GM18951 (cell line): ENCODE results near the gene PPWD1.
A peak's percentile ranks its signal among the peaks of the same experiment; 100 is the strongest.
"Not testable (repeated sequence)": the region's sequence is repeated elsewhere in the genome, so short reads cannot be mapped to it uniquely, and the experiment has no call there.

Experiments used
- POLR2A ChIP-seq: IDR thresholded peaks from 4 replicates; pipeline ENCODE4 v1.6.1; 2011; ENCODE audit warnings: mild to moderate bottlenecking; ENCODE audit not compliant: insufficient read length, insufficient read depth; ENCODE audit errors: extremely low read depth
- in situ Hi-C: fragments of 300-500 bp; cut with MboI; formaldehyde crosslinking; loops from one replicate; pipeline ENCODE4 v1.12.0; 2022; ENCODE audit warnings: low sequenced_read_pairs, mixed read lengths, inconsistent platforms; ENCODE audit not compliant: unreplicated experiment

Gene PPWD1

DNA sequence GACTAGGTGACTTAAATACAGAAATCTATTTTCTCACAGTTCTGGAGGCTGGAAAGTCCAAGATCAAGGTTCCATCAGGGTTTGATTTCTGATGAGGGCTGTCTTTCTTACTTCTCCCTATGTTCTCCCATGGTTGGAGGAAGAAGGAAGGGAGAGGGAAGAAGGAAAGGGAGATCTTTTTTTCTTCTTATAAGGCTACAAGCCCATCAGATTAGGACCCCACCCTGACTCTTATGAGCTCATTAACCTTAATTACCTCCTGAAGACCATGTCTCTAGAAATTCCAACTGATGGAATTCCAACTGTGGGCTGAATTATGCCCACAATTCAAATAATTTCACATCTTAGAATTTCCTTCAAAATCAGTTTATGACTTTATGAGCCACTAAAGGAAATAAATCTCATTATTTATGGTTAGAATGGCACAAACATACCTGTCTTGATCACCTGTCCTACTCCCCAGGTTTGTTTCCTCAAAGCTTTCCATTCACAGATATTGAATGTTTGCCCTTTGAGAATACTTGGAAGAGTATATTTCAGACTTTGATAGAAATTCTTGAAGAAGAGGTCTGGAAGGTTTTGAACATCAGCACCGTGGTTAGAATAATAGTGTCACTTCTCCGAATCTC lies 7.6 kb downstream of the PPWD1 start:
- in situ Hi-C loops: no loop called here
- no peak for TF ChIP-seq POLR2A

DNA sequence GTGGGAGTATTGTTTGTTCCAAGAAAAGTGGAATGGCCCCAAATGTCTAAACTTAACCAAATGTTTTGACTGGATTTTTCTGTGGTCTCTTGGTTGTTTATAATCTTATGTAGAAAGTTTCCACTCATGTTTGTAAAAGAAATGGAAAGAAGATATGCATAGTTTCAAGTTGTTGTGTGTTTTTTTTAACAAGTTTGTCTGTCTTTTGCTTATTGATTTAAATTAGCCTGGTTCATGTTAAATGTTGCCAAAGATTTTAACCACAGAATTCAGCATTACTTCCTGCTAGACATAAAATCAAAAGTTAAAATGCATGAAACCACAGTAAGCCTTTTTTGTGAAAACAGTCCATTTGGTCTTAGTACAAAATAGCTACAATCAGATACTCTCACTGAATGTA lies 14.0 kb downstream of the PPWD1 start:
- TF ChIP-seq POLR2A: no peak
- in situ Hi-C loops: no loop called here

DNA sequence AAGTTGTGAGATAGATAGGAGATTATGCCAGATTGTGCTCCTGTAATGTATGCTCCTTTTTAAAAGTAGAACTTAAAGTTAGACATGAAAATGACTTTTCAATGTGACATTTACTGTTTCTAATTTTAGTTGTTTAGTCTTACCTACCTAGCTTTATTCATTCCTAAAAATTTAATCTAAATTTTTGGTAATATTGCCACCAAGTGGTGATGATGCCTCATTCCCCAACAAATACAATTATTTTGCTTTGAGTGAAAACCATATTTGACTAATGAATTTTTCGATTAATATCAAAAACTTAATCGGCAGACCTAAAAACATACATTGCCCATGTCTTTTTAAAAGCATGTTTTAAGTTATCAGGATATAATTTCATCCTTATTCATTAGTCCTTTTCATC lies 25.6 kb downstream of the PPWD1 start:
- TF ChIP-seq POLR2A: no peak
- in situ Hi-C loops: no loop called here

DNA sequence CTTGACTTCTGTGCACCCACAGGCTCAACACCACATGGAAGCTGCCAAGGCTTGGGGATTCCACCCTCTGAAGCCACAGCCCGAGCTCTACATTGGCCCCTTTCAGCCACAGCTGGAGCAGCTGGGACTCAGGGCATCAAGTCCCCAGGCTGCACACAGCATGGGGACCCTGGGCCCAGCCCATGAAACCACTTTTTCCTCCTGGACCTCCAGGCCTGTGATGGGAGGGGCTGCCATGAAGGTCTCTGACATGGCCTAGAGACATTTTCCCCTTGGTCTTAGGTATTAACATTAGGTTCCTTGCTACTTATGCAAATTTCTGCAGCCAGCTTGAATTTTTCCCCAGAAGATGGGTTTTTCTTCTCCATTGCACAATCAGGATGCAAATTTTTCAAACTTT lies 38.7 kb downstream of the PPWD1 start:
- in situ Hi-C loops: not testable (repeated sequence)

DNA sequence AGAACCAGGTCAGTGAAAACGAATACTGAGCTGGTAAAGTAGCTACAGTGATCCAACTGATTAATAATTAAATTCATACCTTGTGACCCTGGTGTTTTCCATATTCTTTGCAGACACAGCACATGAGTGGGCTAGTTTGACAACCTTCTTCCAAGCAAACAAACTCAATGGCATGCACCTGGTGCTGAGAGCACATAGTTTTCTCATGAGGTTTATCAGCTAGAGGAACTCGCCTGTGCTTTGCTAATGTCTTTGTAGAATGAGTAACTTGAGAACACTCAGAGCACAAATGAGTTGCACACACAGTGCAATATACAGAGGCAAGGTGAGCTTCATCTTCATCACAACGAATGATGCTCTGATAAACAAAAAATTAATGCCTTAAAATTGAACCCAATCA lies 48.4 kb downstream of the PPWD1 start:
- TF ChIP-seq POLR2A: no peak
- in situ Hi-C loops: no loop called here

DNA sequence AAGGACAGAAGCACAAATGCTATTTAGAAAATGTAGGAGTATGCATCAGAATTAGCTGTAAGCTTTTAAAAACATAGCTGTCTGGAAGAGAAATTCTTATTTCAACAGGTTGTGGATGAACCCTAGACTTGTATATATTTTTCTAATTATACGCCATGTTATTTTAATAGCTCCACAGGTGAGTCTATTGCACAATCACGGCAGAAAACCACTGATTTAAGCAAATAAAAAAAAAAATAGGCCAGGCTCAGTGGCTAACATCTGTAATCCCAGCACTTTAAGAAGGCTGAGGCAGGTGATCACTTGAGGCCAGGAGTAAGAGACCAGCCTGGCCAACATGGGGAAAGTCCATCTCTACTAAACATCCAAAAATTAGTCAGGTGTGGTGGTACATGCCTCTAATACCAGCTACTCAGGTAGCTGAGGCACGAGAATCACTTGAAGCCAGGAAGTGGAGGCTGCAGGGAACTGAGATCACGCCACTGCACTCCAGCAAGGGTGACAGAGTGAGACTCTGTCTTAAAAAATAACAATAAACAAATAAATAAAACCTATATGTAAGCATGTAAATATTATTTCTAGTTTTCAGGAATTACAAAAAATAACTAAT lies 49.3 kb downstream of the PPWD1 start:
- no peak for TF ChIP-seq POLR2A
- in situ Hi-C loops: no loop called here

DNA sequence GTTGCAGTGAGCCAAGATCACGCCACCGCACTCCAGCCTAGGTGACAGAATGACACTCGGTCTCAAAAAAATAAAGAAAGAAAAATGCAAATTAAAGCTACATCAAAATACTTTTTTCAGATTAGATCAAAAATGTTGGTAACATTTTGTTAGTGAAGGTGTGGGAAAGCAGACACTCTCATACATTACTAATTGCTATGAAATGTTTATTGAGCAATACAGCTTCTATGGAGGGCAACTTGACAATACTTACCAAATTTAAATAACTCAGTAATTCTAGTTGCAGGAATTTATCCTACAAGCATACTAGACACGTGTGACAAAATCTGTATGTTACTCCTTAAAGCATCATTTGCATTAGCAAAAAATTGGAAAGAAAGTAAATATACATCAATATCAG lies 56.9 kb downstream of the PPWD1 start:
- no peak for TF ChIP-seq POLR2A
- in situ Hi-C loops: no loop called here

DNA sequence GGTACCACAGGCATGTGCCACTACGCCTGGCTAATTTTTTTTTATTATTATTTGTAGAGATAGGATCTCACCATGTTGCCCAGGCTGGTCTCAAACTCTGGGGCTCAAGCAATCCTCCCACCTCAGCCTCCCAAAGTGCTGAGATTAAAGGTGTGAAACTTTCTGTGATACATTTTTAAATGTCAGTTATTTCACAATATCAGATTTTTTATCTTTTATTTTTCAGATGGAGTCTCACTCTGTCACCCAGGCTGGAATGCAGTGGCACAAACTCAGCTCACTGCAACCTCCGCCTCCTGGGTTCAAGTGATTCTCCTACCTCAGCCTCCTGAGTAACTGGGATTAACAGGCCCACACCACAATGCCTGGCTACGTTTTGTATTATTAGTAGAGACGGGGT lies 58.9 kb downstream of the PPWD1 start:
- in situ Hi-C loops: not testable (repeated sequence)

DNA sequence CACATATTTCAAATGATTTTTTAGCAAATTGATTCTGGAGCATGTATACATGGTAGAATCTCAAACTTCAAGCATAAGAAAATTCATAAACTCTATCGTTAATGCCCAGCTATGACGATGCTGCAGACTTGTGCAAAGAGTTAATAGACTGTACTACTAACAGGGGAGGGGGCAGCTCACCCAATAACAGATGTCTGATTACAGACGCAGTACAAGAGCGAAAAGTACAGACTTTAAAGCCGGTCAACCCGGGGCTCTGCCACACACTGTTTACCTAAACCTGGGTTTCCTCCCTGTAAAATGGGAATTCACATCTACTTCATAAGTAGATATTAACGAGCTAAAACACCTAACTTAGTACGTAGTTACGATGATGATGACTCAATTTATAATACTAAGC lies 60.4 kb downstream of the PPWD1 start:
- no peak for TF ChIP-seq POLR2A
- in situ Hi-C loops: no loop called here

DNA sequence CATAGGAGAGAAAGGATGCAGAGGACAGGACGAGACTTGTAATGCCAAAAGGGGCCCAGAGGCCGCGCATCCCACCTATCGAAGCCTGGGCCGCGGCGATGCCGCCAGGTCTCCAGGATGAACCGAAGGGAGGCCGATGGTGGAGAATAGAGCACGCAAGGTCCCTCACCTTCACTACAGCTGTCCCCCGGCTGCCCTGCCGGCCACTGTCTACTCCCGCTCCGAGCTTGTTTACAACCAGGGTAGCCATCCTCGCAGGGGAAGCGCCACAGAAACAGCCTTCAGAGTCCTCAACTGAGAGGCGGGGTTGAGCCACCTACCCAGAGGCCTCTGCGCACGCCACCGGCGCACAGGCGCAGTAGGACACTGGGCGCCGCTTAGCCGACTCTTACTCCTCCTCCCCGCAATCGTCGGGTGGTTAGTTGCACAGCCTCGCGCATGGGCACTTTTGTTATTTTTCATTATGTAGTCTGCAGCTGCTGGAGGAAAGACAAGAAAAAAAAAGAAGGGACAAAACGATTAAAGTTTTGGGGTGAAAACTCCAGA lies 61.0 kb downstream of the PPWD1 start, which contains the start of gene TRIM23:
Gene TRIM23 (minus strand): TSS at position 309 of the 546 bp plus-strand sequence. CDS start 59 bp downstream, at position 250.
- peak; percentile 71 for TF ChIP-seq POLR2A
- in situ Hi-C loops: no loop called here

DNA sequence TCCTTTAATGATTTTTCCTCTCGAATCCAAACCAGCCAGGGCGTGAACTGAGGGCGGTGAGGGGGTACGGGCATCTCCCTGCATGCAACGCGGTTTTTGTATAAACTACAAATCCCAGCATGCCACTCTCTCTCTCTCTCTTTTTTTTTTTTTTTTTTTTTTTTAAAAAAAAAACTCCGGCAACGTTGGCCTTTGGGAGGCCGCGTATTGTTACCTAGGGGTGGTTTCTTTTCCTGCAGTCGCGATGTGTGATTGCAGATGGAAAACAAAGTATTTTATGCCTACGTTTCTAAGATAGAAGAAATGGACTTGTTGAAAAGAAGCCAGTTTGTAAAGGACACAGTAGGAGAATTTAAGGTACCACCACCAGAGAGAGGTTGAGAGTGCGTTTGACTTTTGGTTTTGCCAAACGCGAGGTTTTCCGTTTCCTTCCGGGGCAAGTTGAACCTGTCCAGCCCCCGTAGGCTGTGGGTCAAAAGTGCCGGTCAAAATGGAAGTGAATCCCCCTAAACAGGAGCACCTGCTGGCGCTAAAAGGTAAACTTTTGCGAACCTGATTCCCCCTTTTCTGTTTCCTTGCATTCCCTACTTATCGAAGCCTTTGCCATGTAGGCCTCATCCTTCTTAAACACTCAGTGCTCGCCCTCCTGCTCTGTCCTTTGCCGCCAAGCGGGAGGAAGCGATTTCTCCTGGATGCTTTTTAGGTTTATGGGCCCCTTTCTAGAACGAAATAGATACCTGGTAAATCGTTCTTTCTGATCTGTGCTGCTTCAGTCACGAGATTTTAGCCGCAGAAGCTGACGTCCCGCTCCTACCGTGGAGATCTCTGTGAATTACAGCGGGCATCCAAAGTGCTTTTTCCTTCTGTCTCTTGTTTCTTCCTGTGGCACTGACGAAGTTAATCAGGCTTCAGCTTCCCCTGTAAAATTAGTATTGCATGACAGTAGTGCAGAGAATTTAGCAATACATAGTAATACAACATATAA lies 61.8 kb downstream of the PPWD1 start, which contains the start of the genes SHLD3 and TRAPPC13:
Gene SHLD3 (plus strand): TSS at position 457 of the 985 bp plus-strand sequence. CDS start 4,561 bp downstream, outside the sequence.
Gene TRAPPC13 (plus strand): TSS at position 457 of the 985 bp plus-strand sequence. CDS start 34 bp downstream, at position 491.
- in situ Hi-C loops: no loop called here
- peak; percentile 65 for TF ChIP-seq POLR2A

DNA sequence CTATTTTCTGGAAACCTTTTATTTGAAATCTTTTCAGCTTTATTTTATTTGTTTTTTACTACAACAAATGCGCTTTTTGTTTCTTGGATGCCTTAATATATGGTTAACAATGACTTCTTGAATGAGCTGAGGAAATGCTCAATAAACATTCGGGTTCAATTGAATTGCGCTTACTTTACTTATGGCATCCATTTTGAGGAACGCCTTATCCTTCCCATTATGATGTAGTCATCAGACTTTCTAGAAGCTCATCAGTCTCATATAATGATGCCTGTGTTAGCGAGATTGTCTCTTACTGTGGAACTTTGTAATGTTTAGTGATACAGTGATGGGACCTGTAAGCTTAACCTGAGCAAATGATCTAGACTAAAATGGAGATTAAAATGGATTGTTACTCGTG lies 62.6 kb downstream of the PPWD1 start:
- in situ Hi-C loops: no loop called here
- TF ChIP-seq POLR2A: no peak

DNA sequence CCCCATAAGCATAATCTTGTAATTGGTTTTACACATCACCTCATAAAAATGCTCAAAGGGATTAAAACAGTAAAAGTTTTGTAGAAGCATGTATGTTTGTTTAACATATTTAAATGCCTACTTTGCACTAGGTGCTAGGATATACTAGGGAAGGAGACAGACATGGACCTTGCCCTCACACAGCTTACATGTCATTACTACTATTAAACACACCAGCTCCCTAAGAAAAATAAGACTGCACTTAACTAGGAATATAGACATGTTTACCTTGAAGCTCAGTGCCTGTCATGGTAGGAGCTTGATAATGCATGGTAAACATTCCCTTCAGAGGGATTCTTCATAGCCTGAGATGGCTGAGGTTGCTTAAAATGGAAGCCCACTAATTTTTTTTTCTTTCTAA lies 67.9 kb downstream of the PPWD1 start:
- in situ Hi-C loops: no loop called here
- TF ChIP-seq POLR2A: no peak
